ENCODE measurements around the gene METTL16.
A peak's percentile ranks its signal among the peaks of the same experiment; 100 is the strongest.
"Not testable (repeated sequence)": the region's sequence is repeated elsewhere in the genome, so short reads cannot be mapped to it uniquely, and the experiment has no call there.

Gene METTL16

GRCh38 chr17:2447479-2447878 is 64.2 kb downstream of the METTL16 start:
- not testable (repeated sequence) for DNase-seq

- DNase-seq = no peak
Measured at GRCh38 chr17:2445638-2446037, 66.0 kb downstream of the METTL16 start.

- no peak for DNase-seq
Measured at GRCh38 chr17:2444382-2444781, 67.3 kb downstream of the METTL16 start.

DNA sequence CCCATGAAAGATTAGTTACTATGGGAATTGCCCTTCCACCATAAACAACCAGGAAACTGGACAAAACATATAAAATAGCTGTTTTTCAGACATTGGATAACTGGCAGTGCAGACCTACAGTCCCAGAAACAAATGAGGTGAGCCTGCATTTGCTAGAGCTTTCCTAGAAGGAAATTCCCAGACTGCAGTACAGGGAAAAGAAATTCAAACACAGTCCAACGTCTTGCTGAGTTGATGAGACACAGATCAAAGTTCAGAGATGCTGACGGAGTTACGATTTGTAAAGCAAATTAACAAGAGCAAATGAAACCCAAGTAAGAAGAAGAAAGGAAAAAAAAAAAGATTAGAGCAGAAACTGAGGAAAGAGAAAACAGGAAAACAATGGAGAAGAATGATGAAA is 69.5 kb downstream of the METTL16 start:
- DNase-seq = no peak

DNA sequence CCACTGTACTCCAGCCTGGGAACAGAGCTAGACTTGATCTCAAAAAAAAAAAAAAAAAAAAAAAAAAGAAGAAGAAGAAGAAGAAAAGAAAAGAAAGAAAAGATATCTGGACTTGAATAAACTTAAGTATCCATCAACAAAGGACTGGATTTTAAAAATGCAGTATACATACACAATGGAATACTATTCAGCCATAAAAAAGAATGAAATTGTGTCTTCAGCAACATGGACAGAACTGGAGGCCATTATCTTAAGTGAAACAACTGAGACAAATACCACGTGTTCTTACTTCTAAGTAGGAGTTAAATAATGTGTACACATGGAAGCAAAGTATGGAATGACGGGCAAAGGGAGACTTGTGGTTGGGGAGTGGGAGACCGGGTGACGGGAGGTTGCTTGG is 70.8 kb downstream of the METTL16 start:
- no peak for DNase-seq

DNA sequence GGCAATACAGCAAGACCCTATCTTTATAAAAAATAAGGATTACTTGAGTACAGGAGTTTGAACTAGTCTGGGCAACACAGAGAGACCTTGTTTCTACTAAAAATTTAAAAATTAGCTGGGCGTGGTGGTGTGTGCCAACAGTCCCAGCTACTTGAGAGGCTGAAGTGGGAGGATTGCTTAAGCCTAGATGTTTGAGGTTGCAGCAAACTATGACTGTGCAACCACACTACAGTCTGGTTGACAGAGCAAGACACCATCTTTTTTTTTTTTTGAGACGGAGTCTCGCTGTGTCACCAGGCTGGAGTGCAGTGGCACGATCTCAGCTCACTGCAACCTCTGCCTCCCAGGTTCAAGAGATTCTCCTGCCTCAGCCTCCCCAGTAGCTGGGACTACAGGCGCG is 71.7 kb downstream of the METTL16 start:
- not testable (repeated sequence) for DNase-seq

DNA sequence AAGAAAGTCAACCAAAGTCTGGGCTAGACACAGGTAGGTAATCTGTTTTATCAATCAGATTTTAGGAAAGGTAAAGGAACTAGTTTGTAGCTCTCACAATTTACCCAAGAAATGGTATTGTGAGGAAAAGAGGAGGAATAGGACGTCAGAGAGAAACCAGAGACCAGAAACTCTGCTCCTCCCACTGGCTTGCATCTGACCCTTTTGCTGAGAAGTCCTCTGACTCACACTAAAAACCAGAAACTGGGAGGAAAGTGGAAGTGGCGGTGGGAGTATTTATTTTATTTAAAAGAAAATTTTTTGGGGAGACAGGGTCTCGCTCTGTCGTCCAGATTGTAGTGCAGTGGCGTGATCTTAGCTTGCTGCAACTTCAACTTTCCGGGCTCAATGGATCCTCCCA is 72.9 kb downstream of the METTL16 start:
- no peak for DNase-seq

DNA sequence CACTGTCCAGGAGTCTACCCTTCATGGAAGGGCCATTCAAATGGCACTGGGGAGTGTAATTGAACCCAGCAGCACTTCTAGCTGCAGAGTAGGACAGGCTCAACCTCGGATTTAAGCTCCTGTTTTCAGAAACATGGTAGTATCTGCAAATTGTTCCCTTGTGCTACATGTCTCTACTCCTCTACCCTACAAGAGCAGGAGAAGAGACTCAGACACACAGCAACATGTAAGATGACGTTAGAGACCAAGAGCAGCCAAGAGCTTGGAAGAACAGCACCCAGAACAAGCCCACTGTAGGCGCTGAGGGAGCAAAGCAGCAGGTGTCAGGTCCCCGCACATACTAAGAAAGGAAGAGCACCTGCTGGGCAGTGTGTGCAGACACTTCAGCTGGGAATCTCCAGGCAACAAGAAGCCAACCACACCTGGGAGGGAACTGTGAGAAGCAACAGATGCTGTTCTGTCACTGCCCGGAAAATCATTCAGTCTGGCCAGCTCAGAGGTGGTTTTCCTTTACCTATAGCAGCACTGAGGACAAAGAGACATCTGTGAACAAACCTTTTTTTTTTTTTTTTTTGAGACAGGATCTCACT is 75.3 kb downstream of the METTL16 start:
- DNase-seq = peak; percentile 98

GRCh38 chr17:2435862-2436261 is 75.8 kb downstream of the METTL16 start:
- DNase-seq = peak; percentile 97

- peak; percentile 85 for DNase-seq
Measured at GRCh38 chr17:2435181-2435741, 76.4 kb downstream of the METTL16 start.

DNA sequence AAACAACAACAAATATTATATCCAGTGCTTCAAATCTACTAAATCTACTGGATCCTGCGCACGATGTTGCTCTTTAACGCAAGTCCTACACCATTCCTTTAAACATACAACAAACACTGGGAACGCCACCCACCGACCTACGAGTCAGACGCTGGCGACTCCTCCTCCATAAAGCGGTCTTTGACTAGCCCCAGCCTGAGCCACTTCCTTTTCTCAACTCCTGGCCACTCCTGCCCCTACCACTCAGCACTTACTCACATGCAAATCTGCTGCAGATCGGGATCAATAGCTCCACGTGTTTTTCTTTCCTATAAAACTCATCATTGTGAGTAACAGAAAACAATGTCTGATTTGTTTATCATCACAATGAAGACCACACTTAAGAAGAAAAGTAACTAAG is 78.0 kb downstream of the METTL16 start:
- DNase-seq = no peak

DNA sequence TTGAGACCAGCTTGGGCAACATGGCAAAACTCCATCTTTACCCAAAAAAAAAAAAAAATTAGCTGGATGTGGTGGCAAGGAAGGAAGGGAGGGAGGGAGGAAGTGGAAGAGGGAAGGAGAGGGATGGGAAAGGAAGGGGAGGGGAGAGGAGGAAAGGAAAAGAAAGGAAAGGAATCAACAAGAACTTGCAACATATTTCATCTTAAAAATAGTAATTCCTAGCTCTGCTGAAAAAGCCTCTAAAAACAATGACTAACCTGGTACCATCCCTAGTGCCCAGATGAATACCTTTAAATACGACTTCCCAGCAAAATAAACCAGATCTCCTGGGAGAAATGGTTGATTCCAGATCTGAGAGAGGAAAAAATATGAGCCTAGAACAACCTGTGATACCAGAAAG is 83.8 kb downstream of the METTL16 start:
- no peak for DNase-seq

DNA sequence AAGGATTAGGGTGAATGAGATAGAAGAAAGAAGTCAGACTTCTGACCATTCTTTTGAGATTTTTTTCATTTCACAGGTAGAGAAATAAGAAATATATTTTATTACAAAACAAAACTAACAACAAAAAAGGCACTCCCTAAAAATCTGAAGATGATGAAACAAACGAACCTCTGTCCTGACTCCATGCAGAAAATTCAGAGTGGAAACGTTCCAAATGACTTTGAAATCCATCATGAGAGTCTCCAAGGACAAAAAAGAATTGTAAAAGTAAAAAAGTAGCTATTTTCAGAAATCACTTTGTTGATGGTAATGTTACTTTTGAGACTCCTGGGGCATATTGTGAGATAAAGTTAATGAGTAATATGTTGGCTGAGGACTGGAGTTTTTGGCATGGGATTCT is 84.5 kb downstream of the METTL16 start:
- no peak for DNase-seq

DNA sequence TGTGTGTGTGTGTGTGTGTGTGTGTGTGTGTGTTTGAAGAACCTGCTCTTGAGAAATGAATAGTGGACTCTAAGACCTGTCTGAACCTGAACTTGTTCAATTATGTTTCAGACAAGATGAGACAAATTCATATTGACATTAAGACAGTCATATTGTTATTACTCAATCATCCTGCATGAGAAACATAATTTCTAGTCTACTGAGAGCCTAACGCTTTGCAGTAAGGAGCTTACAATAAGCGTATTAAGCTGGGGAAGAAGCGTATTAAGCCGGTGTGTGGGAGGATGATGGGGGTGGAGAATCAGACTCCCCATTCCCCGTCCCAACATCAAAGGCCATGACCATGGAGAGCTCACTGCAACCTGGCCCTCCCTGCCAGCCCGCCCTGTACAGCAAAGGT is 88.4 kb downstream of the METTL16 start:
- DNase-seq = no peak

DNA sequence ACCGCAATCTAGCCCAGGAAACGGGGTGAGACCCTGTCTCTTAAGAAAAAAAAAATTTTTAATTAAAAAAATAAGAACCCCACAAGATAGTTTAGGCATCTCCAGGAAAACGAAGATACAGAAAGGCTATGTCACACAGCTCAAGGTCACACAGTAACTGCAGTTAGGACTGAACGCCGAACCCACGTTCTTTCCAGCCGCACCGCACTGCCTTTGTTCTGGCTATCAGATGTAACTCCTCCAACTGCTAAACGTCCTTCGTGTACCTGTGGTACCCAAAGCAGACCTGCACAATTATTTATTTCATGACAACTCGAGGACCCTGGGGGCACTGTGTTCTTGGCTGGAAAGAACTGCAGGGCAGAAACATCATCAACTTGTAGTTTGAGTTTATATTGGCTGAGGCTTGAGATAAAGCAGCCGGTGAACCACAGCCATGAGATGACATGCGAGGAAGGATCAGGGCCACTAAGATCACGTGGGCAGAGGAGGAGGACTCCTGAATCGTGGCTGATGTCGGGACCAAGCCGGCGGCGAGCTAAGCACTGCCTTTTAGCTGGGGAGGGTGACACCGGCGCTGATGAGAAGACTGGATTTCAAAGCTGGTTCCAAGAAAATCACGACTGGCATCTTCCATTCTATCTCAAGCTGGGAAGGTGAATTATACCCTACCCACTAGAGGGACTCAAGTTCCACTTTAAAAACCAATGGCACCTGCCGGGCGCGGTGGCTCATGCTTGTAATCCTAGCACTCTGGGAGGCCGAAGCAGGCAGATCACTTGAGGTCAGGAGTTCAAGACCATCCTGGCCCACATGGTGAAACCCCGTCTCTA is 90.2 kb downstream of the METTL16 start:
- DNase-seq = peak; percentile 58

DNA sequence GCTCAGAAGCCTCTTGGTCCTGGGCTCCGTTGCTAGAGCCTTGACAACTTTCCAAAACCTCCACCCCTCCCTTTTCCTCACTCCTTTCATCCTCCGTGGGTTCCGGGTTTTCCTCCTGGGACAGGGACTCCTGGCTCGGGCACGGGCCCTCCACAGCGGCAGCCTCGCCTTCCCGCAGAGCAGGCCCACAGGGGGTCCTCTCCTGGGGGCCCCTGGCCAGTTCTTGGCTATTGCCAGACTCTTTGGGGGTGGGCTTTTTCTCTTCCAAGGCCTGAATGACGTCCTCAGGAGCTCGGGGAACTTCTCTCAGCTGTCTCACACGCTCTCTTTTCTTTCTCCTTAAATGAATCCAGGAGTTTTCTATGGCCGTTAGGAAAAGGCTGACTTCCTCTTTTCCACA is 91.5 kb downstream of the METTL16 start:
- no peak for DNase-seq

DNA sequence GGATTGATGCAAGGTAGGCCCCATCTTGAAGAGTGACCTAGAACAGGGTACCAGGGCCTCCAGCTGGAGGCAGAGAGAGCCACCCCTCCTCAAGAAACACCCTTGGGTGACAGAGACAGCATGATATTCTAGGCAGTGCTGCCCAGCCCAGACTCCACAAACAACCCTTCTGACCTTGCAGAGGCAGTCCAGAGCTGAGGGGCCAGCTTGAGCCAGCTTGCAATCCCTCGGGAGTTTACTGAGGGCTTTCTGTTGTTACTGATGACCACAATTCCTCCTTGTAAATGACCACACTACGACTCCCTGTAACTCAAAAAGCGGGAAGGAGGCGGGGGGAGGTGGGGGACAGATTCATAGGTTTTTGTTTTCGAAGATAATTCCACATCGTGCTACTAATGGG is 92.2 kb downstream of the METTL16 start:
- no peak for DNase-seq

DNA sequence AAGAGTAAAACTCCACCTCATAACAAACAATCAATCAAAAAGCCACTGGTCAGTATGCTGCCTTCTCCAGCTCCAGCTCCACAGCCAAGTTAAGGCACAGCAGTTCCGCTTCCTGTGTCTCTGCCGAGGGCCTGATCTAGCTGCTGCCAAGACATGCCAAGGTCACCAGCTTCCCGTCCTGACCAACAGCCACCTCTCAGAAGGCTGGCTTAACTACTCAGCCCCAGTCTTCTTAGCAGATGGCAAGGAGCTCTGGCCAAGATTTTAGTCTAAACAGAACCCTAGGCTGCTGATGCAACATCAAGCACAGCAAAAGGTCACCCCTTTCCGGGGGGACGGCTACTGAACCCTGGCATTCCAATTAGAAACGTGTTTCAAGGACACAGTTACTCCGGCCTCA is 93.1 kb downstream of the METTL16 start:
- no peak for DNase-seq

- peak; percentile 83 for DNase-seq
Measured at GRCh38 chr17:2416010-2416734, 95.5 kb downstream of the METTL16 start.

GRCh38 chr17:2415081-2415480 is 96.6 kb downstream of the METTL16 start:
- no peak for DNase-seq

DNA sequence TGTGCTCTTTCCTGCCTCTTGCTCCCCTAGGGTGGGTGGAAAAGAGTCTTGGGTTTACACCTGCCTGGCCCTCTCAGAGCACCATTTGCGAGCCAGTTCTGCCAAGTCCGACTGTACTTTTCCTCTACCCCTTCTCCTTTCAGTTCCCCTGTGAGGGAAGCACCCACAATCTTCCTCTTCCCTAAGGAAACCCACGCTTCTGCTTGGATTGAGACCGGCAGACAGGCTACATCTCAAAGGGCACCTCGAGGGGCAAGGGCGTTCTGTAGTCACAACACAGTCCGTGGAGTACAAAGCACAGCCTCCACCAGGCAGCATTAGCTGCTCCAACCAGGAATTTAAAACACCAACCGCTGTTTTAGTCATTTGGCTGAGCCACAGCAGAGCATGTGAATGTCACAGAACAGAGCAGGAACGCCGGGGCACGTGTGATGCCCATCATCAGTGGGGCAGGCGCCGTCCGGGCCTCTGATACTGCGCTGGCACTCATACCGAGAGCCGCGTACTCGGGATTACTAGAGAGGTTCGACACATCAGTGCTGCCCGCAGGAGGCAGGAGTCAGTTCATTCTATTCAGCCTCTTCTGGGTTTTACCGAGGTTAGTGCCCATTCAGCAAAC is 97.1 kb downstream of the METTL16 start:
- no peak for DNase-seq

DNA sequence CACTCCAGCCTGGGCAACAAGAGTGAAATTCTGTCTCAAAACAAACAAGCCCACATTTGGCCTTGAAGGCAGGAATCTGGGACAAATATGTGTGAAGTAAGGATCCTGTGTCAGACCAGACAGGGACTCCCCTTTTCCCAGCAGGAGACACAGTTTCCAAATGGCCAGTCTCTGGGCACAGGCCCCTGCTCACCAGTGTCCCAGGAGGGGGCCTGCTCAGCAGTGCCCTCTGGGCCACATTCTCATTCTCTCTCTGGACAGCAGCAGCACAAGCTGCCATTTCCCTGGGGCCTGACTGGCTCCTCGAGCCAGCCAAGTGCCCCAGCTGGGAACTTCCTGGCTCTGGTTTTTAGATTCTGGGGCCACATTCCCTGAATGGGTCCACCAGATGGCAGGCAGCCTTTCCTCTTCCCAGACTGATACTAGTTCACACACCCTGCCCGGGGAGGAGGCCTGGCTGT is 99.1 kb downstream of the METTL16 start:
- no peak for DNase-seq

DNA sequence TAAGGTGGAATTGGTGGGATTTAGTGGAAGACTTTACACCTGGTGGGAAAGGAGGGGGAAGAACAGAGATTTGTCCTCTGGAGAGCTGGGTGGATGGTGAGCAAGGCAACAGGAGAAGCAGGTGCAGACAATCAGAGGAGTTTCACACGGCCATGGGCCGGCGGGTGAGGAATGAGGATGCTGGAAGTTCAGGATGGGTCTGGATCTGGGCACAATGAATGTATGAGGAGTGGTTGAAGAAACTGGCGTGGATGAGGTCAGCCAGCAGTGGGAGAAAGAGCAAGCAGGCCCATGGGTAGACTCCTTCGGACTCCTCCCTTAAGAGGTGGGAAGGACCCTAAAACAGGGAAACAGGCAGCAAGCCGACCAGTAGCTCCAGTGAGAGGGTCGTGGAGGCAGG is 100.7 kb downstream of the METTL16 start:
- DNase-seq = no peak

Measured in DMS53 (cell line).